ENCODE measurements around the gene DHDDS. TPM values are rescaled to one million over a fixed set of nuclear protein-coding genes. Genes with fewer than 3 reads are reported as not detected.
A peak's percentile ranks its signal among the peaks of the same experiment; 100 is the strongest.
"Not testable (repeated sequence)": the region's sequence is repeated elsewhere in the genome, so short reads cannot be mapped to it uniquely, and the experiment has no call there.

Gene DHDDS
- total RNA-seq, 4 donors from 2014 or later = 54.5 to 76.6 (median 62.1) TPM

DNA sequence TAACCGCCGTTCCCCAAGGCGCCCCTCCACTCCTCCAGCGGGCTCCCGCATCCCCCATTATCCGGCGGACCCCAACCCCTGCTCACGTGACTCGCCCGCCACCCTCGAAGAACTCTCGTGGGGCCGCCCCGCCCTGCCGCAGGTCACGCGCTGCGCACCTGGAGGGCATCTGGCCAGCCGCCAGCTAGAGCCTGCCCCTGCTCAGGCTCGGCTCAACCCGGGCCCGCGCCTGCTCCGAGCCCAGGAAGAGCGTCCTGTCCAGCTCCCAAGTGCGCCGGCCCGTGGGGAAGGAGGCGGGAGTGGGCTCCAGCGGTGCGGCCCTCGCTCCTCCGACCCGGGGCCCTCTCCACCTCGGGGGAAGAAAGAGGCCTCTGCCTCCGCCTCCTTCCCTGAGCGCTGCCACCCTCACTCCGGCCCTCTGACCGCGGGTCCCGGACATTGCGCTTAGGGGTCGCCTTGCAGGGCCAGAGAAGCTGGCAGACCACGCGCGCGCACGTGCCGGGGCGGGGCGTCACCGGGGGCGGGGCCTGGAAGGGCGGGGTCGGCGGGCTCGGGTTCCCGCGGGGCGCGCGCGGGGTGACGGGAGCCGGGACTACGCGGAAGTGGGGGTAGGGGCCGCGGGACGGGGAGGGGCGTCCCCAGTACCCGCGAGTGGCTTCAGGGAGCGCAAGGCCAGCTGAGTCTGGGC is 68.5 kb downstream of the DHDDS start:
- H3K27ac ChIP-seq = peak overlapping the region; percentile 91 to 99 (median 94)
- no peaks in the 10 kb centered on the region for H3K9me3 ChIP-seq
- DNase-seq = peak; percentile 85 to 97 (median 95)
- TF ChIP-seq POLR2A (IDR thresholded peaks at IDR 0.05) = peak in 1 of 2 donors; percentile 28
- TF ChIP-seq, protein P1, sequence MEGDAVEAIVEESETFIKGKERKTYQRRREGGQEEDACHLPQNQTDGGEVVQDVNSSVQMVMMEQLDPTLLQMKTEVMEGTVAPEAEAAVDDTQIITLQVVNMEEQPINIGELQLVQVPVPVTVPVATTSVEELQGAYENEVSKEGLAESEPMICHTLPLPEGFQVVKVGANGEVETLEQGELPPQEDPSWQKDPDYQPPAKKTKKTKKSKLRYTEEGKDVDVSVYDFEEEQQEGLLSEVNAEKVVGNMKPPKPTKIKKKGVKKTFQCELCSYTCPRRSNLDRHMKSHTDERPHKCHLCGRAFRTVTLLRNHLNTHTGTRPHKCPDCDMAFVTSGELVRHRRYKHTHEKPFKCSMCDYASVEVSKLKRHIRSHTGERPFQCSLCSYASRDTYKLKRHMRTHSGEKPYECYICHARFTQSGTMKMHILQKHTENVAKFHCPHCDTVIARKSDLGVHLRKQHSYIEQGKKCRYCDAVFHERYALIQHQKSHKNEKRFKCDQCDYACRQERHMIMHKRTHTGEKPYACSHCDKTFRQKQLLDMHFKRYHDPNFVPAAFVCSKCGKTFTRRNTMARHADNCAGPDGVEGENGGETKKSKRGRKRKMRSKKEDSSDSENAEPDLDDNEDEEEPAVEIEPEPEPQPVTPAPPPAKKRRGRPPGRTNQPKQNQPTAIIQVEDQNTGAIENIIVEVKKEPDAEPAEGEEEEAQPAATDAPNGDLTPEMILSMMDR (IDR thresholded peaks at IDR 0.05) = no peak
- H3K4me3 ChIP-seq = peak overlapping the region; percentile 55 to 84 (median 80)
- H3K36me3 ChIP-seq = no peaks in the 10 kb centered on the region
- H3K27me3 ChIP-seq = no peaks in the 10 kb centered on the region
- peaks cover 0 to 11% (median 3%) of the 10 kb centered on the region in 4 donors for H3K4me1 ChIP-seq

DNA sequence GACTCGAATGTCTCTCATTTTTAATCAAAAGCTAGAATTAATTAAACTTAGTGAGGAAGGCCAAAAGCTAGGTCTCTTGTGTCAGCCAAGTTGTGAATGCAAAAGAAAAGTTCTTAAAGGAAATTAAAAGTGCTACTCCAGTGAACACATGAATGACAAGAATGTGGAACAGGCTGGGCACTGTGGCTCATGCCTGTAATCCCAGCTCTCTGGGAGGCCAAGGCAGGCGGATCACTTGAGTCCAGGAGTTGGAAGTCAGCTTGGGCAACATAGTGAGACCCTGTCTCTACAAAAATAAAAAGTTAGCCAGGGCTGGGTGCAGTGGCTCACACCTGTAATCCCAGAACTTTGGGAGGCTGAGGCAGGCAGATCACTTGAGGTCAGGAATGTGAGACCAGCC is 78.6 kb downstream of the DHDDS start:
- not testable (repeated sequence) for H3K4me1 ChIP-seq, H3K27me3 ChIP-seq, H3K27ac ChIP-seq, DNase-seq, H3K9me3 ChIP-seq, H3K4me3 ChIP-seq, H3K36me3 ChIP-seq

DNA sequence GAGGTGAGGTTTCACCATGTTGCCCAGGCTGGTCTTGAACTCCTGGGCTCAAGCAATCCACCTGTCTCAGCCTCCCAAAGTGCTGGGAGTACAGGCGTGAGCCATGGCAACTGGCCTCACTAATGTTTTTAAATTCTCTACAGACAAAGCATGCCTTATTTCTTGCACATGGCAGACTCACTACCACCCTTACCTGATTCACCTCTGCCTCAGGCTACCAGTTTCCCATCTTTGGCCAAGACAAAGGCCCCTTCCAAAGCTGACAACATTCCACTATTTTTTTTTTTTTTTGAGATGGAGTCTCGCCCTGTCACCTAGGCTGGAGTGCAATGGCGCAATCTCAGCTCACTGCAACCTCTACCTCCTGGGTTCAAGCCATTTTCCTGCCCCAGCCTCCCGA is 83.7 kb downstream of the DHDDS start:
- H3K4me1 ChIP-seq, H3K36me3 ChIP-seq, H3K4me3 ChIP-seq, H3K9me3 ChIP-seq, H3K27ac ChIP-seq, DNase-seq, H3K27me3 ChIP-seq: not testable (repeated sequence)

DNA sequence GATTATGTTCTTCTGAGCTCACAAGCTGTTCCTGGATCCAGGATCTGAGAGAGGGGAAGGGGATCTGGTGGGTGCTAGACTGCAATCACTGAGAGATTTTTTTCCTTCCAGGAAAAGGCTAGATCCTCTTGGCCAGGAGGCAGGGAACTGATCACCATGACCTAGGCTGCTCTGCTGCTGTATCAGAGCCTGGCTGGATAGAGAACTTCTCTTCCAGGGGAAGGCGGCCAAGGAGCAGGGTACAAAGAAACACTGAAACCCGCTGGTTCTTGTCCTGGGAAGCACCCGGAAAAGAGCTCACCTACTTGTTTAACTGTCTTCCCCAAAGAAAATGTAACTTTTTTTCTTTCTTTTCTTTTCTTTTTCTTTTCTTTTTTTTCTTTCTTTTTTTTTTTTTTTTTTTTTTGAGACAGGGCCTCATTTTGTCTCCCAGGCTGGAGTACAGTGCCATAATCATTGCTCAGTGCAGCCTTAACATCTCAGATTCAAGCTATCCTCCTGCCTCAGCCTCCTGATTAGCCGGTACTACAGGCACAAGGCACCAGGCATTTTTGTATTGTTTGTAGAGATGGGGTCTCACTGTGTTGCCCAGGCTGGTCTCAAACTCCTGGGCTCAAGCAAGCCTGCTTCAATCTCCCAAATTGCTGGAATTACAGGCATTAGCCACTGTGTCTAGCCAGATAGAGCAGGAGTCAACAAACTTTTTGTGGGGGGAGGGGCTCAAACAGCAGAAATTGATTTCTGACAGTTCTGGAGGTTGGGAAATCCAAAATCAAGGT is 85.1 kb downstream of the DHDDS start:
- Histone ChIP-seq H3K4me1 (no peaks in the 10 kb centered on the region), H3K4me3 (no peak overlapping the region), H3K9me3 (no peaks in the 10 kb centered on the region), H3K27ac (no peak overlapping the region), H3K36me3 (no peaks in the 10 kb centered on the region), H3K27me3 (no peaks in the 10 kb centered on the region)
- TF ChIP-seq, protein P1 (IDR thresholded peaks at IDR 0.05) = no peak
- TF ChIP-seq POLR2A (IDR thresholded peaks at IDR 0.05) = no peak
- no peak for DNase-seq

DNA sequence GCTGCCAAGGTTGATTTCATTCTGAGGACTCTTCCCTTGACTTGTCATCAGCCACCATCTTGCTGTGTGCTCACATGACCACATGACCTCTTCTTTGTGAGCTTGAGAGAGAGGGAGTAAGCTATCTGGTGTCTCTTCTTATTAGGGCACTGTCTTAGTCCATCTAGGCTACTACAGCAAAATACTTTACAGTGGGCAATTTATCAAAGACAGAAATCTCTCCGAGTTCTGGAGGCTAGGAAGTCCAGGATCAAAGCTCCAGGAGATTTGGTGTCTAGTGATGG is 85.6 kb downstream of the DHDDS start:
- Histone ChIP-seq H3K4me1 (no peaks in the 10 kb centered on the region), H3K27ac (no peak overlapping the region), H3K9me3 (no peaks in the 10 kb centered on the region), H3K4me3 (no peak overlapping the region), H3K27me3 (no peaks in the 10 kb centered on the region), H3K36me3 (no peaks in the 10 kb centered on the region)
- no peak for DNase-seq
- TF ChIP-seq, protein P1 (IDR thresholded peaks at IDR 0.05) = no peak
- no peak for TF ChIP-seq POLR2A (IDR thresholded peaks at IDR 0.05)

DNA sequence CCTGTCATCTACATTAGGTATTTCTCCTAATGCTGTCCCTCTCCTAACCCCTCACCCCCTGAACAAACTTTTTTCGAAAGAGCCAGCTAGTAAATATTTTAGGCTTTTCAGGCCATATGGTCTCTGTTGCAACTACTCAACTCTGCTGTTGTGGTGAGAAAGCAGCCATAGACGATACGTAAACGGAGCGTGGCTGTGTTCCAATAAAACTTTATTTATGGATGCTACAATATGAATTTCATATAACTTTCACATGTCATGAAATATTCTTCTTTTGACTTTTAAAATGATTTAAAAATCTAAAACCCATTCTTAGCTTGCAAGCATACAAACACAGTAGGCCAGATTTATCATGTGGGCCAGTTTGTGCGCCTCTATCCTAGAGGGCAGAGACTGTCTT is 86.2 kb downstream of the DHDDS start:
- H3K9me3 ChIP-seq = no peaks in the 10 kb centered on the region
- TF ChIP-seq POLR2A (IDR thresholded peaks at IDR 0.05) = no peak
- TF ChIP-seq, protein P1 (IDR thresholded peaks at IDR 0.05) = no peak
- H3K36me3 ChIP-seq = no peaks in the 10 kb centered on the region
- no peak overlapping the region for H3K4me3 ChIP-seq
- no peak overlapping the region for H3K27ac ChIP-seq
- no peaks in the 10 kb centered on the region for H3K27me3 ChIP-seq
- no peak for DNase-seq
- H3K4me1 ChIP-seq = no peaks in the 10 kb centered on the region

All from Peyer's patch (tissue), 4 donors.